ENCODE results near the gene WHAMM. TPM values are rescaled to one million over a fixed set of nuclear protein-coding genes. Genes with fewer than 3 reads are reported as not detected.
"Not testable (repeated sequence)": the region's sequence is repeated elsewhere in the genome, so short reads cannot be mapped to it uniquely, and the experiment has no call there.

The WHAMM gene
- total RNA-seq, 1 donor from 2014 or later: 7.8 TPM

DNA sequence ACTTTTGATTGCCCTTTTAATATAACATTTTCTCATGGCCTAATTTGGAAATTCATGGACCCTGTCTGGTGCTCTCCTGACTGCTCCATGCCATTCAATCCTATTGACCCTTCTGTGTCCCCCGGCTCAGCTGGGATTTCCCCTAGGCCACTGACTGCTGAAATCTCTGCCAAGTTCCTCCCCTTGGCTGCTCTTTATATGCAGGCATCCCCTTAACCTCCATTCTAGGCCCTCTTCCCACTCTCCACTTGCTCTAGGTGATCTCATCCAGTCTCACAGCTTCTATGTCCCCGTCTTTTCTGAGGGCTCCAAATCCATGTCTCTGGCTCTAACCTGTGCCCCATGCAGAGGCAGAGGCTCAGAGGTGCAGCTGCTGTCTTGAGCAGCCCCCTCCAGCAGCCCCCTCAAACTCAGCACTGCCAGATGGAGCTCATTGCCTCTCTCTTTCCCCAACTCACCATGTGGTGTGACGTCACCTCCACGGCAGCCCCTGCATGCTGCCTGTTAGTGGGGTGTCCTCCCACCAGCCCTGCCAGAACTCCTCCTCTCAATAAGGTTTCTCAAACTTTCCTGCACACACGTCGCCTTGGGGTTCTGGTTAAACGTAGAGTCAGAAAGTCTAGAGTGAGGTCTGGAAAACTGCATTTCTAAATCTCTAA, 10.1 kb upstream of the WHAMM start:
- no peak for DNase-seq (ENCODE audit: low spot score)

DNA sequence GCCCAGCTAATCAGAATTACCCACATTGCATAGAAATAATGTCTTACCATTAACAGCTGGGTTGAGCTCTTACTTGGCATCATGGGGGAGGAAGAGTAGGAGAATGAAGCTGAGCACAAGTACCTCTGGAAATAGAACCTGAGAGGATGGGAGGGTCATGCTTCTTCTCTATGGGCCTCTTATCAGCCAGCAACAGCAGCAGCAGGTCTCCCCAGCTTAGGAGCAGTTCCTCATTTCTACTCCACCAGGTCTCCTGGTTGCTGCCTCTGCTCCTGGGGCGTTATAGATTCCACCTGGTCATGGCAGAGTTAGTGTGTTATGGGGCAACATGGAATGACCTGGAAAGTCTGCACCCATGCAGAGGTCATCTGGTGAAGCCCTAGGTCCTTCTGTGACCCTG, 6.9 kb upstream of the WHAMM start:
- no peak for DNase-seq (ENCODE audit: low spot score)

DNA sequence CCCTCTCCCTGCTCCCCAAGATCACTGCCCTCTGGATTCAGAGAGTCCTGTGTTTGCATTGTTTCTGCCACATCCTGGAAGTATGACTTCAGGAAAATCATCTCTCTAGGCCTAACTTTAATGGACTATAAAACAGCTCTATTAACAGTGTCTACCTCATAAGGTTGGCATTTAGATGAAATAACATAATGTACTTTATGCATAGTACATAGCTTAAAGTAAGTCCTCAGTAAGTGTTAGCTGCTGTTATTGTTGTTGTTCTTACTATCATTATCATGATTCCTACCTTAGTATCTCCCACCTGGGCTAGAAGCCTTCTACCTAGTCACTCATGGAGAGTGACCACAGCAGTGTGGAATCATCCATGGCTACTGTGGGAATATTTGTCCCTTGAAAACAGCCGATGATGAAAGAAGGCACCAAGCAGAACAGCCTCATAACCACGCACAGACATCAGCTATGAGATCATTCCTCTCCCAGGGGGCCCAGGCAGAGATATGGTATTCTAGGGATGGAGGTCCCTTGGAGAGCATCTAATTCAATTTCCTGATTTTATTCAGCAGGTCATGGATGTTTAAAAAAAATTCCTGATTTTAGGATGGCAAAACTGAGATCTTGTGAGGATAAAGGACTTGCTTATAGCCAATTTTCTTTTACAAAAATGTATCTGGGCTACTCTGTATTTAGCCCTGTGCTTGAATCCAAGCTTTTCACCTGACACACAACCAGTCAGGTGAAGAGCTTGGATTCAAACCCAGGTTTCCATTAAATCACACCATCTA, 5.4 kb upstream of the WHAMM start:
- DNase-seq (ENCODE audit: low spot score): no peak

DNA sequence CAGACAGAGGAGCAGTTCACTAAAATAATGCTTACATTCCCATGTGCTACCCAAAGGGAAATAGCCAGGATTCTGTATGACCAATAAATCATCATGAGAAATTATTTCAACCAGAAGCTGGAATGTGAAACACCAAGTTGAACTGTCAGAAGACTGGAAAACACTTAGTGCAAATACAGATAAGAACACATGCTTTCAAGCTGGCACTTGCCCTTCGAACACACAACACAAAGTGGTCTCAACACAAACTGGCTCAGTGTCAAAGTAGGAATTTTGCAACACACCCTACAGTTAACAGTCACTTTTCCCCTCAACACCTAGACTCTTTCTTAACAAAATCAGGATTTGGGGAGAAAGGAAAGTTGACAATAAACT, 4.9 kb upstream of the WHAMM start:
- DNase-seq (ENCODE audit: low spot score): no peak

DNA sequence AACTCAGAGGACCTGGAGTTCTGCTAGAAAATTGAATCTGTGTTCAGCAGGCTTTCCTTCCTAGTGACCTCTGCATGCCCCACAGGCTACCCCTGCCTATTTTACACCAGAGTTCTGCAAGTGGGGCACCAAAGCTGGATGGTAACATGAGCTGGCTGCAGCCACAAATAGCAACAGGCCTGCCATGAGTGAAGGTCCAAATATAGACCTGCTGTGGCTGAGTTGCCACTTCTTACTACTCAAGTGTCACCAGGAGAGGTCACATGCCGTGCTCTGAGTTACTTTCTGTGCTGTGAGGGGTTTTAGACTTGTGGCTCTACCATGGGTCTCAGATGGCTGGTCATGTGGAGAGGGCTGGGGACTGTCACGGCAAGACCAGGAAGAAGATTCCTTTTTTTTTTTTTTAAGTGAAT, 3.4 kb upstream of the WHAMM start, which contains the start of gene FSD2:
FSD2 (minus strand) TSS at position 76 of the 413 bp plus-strand sequence. CDS start 18,679 bp downstream, outside the sequence.
- DNase-seq (ENCODE audit: low spot score): no peak

DNA sequence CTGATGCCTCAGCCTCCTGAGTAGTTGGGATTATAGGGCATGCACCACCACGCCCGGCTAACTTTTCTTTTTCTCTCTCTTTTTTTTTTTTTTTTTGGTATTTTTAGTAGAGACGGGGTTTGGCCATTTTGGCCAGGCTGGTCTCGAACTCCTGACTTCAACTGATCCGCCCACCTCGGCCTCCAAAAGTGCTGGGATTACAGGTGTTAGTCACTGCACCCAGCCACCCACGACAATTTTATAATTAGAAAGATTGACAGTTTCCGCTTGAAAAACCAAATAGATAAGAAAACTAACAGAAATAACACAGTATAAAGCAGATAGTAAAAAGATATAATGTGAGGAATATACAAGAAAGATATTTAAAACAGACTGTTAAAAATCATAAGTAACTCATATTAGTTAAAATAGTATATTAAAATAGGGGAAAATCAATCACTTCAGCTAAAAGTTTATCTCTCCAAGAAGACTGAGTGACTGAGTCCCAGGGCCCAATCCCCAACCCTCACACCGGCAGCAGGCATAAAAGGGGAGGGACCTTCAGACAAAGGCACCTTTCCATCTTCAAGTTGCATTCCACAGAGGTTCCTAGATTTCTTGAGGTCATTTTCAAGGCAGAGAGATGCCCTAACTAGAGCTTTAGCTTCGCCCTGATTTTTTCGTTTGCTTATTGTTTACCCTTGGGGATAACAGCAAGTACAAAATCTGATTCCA, 1.4 kb upstream of the WHAMM start:
- DNase-seq (ENCODE audit: low spot score): no peak

DNA sequence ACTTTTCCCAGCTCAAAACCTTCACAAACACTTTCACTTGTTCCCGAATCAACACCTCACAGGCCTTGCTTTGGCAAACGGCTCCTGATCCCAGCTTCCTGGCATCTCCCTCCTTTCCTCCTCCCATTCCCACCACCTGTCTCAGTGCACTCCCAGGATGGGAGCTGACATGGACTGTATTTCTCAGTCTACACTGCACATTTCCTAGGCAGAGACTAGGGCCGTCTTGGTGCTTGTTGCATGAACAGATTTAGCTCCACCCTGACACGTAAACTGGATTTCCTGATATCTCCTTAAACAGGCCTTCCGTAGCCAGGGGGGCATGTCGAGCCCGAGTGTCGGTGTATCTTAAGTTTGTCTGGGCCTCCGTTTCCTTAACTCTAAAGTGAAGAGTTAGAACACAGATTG, 790 bp upstream of the WHAMM start:
- DNase-seq (ENCODE audit: low spot score): no peak

DNA sequence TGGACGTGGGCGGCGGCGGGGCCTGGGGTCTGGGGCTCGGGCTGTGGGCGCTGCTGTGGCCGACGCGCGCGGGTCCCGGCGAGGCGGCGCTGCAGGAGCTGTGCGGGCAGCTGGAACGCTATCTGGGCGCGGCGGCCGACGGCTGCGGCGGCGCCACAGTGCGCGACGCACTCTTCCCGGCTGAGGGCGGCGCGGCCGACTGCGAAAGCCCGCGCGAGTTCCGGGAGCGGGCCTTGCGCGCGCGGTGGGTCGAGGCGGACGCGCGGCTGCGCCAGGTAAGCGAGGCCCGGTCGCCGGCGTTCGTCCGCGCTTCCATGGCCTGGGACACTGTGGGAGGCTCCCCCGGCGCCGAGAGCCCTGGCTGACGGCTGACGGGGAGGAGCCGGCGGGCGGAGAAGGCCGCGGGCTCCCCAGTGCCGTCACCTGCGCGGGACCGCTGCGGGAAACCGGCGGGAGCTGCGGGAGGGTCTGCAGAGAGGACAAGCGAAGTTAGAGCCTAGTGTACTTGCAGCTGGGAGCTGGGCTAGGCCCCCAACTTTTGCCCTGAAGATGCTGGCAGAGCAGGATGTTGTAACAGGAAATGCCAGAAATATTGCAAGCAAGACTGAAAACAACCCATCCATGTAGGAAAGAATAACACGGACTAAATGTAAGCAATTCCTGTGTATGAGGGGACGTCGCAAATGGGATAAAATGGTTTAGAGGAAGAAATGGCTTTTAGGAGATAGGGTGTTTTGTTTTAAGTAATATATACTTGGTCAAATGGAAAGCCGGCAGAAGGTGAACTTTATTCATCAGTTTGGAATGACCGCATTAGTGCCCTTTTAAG, 847 bp downstream of the WHAMM start:
- DNase-seq (ENCODE audit: low spot score): no peak

DNA sequence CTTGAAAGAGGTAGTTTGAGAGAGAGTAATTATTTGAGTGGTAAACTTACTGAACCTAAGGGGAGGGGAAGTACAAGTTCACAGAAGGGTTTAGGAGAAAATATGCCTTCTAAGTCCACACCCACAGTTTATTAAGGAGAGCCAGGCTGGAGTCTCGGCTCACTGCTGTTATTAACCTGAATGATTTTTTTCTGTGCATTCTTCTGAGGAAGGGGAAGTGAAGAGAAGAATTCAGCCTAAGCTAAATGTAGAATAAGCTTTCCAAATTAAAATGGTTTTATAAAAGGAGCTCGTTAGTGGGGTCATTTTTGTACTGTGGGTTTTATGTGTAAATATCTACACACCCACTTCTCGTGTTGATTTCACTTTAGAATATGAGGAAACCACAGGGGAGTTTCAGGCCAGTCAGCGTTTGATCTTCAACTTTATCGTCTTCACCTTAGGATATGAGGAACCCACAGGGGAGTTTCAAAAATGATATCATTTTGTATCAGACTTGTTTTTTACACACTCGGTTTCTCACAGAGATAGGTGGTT, 1.5 kb downstream of the WHAMM start:
- DNase-seq (ENCODE audit: low spot score): no peak

DNA sequence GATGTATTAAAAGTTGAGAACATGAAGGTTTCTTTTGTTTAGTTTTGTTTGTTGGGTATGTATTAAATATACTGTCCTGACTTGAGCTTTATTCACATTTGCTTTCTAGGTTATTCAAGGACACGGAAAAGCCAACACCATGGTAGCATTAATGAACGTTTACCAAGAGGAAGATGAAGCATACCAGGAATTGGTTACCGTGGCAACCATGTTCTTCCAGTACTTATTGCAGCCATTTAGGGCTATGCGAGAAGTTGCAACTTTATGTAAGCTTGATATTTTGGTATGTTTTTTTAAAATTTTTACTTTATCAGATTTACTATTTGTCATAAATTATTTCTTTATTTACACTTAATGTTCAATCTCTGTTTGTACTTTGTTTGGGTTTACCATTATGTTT, 3.6 kb downstream of the WHAMM start:
- DNase-seq (ENCODE audit: low spot score): no peak

DNA sequence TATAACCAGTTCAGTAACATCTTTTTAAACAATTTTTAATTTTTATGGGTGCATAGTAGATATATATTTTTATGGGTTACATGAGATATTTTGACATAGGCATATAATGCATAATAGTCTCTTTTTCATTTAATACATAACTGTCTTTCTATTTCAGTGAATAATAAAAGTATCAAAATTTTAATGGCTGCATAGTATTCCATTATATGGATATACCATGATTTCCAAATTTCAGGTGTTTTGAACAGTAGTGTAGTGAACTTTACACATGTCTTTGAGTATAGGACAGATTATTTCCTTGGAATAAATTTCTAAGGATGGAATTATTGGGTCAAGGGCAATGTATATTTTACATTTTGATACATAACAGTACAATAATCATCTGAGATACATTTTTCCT, 10.7 kb downstream of the WHAMM start:
- DNase-seq (ENCODE audit: low spot score): no peak

DNA sequence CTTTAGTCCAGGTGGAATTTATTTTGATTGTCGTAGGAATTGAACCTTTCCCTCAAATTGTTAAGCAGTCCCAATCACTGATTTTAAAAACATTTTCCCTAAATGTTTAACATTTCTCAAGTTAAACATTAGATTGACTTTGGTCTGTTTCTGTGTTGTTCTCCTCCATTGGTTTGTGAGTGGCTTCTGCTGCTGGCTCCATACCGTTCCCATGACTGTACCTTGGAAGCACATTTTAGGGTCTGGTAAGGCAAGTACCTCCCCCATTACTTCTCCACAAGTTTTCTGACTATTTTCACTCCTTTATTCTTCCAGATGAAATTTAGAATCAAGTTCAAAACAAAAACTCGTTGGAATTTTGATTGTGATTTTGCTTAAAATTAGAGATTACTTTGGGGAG, 12.0 kb downstream of the WHAMM start:
- DNase-seq (ENCODE audit: low spot score): not testable (repeated sequence)

DNA sequence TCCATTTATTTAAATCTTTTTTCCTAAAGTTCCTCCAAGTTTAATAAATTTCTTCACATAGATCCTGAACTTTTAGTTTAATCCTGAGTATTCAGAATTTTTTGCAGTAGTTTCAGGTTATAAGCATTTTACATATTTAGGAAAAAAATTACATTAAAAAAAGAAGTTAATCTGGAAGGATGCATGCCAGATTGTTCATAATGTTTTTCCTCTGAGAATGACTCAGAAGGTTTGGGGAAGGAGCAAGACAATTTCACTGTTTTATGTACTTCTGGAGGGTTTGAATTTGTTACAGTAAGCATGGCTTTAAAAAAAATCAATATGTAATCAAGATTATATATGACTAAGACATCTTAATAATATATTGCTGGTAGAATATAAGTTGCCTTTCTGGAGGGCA, 12.4 kb downstream of the WHAMM start:
- not testable (repeated sequence) for DNase-seq (ENCODE audit: low spot score)

DNA sequence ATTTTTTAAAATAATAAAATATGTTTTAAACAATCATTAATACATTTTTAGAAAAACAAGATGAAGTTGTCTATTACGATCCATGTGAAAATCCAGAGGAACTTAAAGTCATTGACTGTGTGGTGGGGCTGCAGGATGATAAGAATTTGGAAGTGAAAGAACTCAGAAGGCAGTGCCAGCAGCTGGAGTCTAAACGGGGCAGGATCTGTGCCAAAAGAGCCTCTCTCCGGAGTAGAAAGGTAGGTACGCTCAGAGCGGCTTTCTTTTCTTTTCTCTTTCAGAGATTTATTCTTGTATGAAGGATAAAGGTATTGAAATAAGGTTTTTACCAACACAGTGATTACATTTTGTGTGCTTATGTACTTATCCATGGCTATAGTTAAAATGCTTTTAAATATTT, 13.6 kb downstream of the WHAMM start:
- DNase-seq (ENCODE audit: low spot score): no peak

DNA sequence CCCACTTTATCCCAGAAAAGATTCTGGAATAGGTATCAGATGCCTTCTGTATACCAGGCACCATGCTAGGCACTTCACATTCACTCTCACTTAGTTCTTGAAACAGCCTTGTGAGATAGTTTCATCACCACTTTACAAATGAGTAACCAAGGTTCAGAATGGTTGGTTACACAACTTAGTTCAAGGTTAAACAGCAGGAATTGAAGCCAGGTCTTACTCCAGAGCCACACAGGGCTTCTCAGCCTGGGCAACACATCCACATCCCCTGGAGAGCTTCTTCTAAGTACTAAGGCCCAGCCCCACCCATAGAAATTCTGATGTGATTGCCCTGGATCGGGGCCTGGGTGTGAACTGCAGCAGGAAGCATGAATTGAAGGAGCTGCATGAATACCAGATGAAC, 18.6 kb downstream of the WHAMM start:
- no peak for DNase-seq (ENCODE audit: low spot score)

DNA sequence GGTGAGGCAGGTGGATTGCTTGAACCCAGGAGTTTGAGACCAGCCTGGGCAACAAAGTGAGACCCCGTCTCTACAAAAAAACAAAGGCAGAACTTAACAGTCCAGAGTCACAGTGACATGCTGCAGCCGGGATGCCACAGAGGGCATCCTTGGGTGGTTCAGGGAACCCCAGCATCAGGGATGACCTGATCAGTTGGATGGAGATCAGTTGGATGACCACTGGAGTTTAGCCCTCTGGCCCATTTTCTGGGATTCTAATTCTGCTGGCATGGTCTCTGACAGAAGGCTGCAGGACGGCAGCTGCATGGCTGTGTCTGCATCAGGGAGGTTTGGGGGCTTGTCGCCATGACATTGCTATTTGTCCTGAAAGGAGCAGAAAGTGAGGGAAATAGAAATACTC, 19.8 kb downstream of the WHAMM start:
- no peak for DNase-seq (ENCODE audit: low spot score)

DNA sequence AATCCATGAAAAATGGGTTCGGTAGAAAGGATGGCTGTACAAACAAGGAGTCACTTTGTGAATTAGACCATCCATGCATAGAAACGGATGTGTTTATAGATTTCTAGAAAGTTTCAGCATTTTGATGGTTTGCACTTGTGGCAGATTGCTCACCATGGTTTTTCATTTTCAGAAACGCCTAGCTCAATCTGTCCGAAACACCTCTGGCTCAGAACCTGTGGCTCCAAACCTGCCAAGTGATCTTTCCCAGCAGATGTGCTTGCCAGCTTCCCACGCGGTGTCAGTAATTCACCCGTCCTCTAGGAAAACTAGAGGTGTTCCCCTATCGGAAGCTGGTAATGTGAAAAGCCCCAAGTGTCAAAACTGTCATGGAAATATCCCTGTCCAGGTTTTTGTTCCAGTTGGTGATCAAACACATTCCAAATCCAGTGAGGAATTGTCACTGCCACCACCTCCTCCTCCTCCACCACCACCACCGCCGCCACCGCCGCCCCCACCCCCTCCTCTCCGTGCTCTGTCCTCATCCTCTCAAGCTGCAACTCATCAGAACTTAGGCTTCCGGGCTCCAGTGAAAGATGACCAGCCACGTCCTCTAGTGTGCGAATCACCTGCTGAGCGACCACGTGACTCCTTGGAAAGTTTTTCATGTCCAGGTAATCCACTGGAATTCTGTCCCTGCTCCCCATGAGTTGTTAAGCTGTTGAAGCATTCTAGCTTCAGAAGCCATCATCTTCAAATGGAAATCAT, 21.2 kb downstream of the WHAMM start:
- no peak for DNase-seq (ENCODE audit: low spot score)

DNA sequence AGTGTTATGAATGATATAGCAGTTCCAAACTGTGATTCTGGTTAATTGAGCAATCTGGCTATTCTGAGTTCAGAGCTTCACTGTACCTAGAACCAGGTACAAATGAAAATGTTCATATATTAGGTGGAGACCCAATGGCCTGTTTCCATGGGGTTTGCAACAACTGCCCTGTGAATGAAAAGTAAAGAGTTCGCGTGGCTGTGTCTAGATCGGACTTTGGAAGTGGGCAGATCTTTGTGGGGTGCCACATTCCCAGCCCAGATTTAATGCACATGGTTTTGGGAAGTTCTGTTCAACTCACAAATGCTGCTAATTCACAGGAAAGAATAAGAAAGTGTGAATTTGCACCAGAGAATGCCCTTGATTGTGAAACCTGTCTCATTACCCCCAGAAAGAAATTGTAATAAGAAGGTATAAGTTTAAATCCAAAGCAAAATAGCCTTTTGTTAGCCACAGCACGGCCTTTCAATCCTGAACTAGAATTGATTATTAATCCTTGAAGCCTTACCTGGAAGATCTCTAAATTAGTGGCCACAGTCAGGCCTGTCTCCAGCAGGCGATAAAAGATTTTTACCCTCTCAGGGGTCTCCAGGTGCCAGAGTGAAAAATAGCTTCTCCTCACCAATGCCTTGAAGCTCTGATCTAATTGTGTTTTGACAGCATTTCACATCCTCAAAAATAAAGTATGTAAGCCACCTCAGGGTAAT, 22.6 kb downstream of the WHAMM start:
- DNase-seq (ENCODE audit: low spot score): no peak

DNA sequence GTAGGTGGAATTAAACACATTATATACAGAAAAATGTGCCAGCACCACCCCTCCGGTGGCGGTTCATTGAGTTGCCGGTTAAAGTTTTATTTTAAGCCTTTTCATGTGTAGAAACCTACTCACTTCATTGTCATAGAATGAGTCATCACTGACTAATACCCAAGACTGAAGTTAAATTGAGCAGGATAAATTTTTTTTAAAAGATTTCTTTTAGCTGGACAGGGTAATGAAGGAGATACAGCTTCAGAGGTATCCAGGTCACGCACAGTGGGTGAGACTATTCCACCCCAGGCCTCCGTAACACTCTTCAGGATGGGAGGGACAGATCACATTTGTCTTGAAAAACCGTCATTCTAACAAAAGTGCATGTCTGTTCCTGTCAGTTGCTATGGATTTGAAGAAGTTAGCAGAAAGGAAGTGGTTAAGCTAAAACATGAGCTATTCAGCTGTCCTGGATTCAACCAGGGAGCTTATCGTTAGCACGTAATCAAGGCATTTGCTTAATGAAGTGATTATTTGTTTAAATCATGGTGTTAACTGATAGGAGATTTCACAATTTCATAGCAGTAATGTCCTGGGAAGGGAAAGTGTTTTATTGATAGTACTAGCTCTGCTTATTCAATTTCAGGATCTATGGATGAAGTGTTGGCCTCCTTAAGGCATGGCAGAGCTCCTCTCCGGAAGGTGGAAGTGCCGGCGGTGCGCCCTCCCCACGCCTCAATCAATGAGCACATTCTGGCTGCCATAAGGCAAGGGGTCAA, 23.4 kb downstream of the WHAMM start:
- no peak for DNase-seq (ENCODE audit: low spot score)
